ENCODE results near the gene SPI1. TPM values are rescaled to one million over a fixed set of nuclear protein-coding genes. Genes with fewer than 3 reads are reported as not detected.
A peak's percentile ranks its signal among the peaks of the same experiment; 100 is the strongest.
"Not testable (repeated sequence)": the region's sequence is repeated elsewhere in the genome, so short reads cannot be mapped to it uniquely, and the experiment has no call there.

SPI1 gene
- total RNA-seq, 1 donor from 2014 or later, result 2.2 TPM

- ATAC-seq, result peak; percentile 63
These were observed 41.0 kb downstream of the SPI1 start for GRCh38 chr11:47337229-47337924.

- no peak for ATAC-seq
These were observed 41.8 kb downstream of the SPI1 start for GRCh38 chr11:47336595-47336994.

GRCh38 chr11:47335733-47336132, 42.6 kb downstream of the SPI1 start:
- no peak for ATAC-seq

- not testable (repeated sequence) for ATAC-seq
These were observed 43.5 kb downstream of the SPI1 start for GRCh38 chr11:47334699-47335411.

- ATAC-seq, result no peak
These were observed 44.4 kb downstream of the SPI1 start for GRCh38 chr11:47333886-47334443.

- ATAC-seq, result no peak
These were observed 44.9 kb downstream of the SPI1 start for GRCh38 chr11:47333526-47333845.

- ATAC-seq, result no peak
These were observed 45.4 kb downstream of the SPI1 start for GRCh38 chr11:47332791-47333525.

GRCh38 chr11:47332303-47332711, 46.0 kb downstream of the SPI1 start:
- ATAC-seq, result no peak

GRCh38 chr11:47331454-47332302, 46.7 kb downstream of the SPI1 start:
- peak; percentile 9 for ATAC-seq

GRCh38 chr11:47329987-47330931, 48.1 kb downstream of the SPI1 start:
- ATAC-seq, result no peak

- no peak for ATAC-seq
These were observed 48.8 kb downstream of the SPI1 start for GRCh38 chr11:47329431-47329986.

GRCh38 chr11:47328449-47329390, 49.6 kb downstream of the SPI1 start:
- ATAC-seq, result no peak

GRCh38 chr11:47327949-47328348, 50.4 kb downstream of the SPI1 start:
- no peak for ATAC-seq

GRCh38 chr11:47327025-47327424, 51.3 kb downstream of the SPI1 start:
- ATAC-seq, result no peak

- no peak for ATAC-seq
These were observed 52.1 kb downstream of the SPI1 start for GRCh38 chr11:47326198-47326597.

- no peak for ATAC-seq
These were observed 52.9 kb downstream of the SPI1 start for GRCh38 chr11:47325271-47326041.

- ATAC-seq, result no peak
These were observed 53.8 kb downstream of the SPI1 start for GRCh38 chr11:47324520-47324919.

GRCh38 chr11:47318166-47318565, 60.2 kb downstream of the SPI1 start:
- ATAC-seq, result no peak
